ENCODE measurements around the gene BAIAP2L1. TPM values are rescaled to one million over a fixed set of nuclear protein-coding genes. Genes with fewer than 3 reads are reported as not detected.
"Not testable (repeated sequence)": the region's sequence is repeated elsewhere in the genome, so short reads cannot be mapped to it uniquely, and the experiment has no call there.

The BAIAP2L1 gene
- total RNA-seq, 2 experiments from 2014 or later, result 0.65 to 0.68 TPM

DNA sequence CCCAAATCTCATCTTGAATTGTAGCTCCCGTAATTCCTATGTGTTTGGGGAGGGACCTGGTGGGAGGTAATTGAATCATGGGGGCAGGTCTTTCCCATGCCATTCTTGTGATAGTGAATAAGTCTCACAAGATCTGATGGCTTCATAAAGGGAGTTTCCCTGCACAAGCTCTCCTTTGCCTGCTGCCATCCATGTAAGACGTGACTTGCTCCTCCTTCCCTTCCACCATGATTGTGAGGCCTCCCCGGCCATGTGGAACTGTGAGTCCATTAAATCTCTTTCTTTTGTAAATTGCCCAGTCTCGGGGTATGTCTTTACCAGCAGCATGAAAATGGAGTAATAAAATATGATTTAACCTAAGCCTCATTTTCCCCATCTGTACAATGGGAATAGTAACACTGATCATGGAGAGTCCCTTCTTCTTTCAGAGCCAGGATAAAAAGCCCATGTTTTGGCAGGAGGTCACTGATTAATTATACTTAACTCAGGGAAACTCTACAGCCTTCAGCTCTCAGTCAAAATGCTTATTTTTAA is 84.8 kb downstream of the BAIAP2L1 start:
- CTCF ChIA-PET; DNase-seq; H3K36me3 Mint-ChIP-seq (ENCODE audit: low read depth); H3K4me3 Mint-ChIP-seq; H3K9me3 Mint-ChIP-seq; POLR2A ChIA-PET; H3K27me3 Mint-ChIP-seq; H3K27ac Mint-ChIP-seq; H3K4me1 Mint-ChIP-seq: not testable (repeated sequence)

DNA sequence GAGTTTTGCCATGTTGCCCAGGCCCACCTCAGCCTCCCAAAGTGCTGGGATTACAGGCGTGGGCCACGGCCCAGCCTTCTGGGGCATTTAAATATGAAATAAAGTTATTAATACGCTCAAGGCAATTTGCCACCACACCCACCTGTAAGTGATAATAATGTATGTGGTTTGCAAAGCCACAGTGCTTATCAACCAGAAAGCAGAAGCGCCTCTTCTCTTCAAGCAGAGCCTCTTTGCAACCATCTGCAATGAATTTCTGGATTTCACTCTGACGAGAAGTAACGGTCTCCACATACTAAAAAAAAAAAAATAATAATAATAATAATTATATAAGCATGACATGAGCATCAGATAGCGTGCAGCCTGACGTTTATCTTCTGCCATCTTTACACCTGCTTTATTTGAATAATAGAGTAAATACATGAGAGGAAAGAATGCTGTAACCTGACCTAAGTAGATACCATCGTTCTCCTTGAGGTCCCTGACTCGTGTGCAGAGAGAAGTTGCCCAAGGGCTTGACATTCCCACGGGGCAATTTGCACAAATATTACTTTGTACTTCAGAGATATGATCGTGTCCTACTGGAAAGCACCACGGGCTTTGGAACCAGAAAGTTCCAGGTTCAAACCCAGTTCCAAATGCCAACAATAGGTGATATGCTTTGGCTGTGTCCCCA is 85.4 kb downstream of the BAIAP2L1 start:
- CTCF ChIA-PET, result interaction anchor here (0.6 kb wide), 1 partner anchor 295 kb away, joined by 3 read pairs; no protein-coding TSS in a partner anchor
- no peaks in the 10 kb centered on the region for H3K36me3 Mint-ChIP-seq (ENCODE audit: low read depth)
- no peak overlapping the region for H3K4me3 Mint-ChIP-seq
- POLR2A ChIA-PET, result no interaction called here
- no peaks in the 10 kb centered on the region for H3K4me1 Mint-ChIP-seq
- H3K27ac Mint-ChIP-seq, result no peak overlapping the region
- no peaks in the 10 kb centered on the region for H3K27me3 Mint-ChIP-seq
- no peaks in the 10 kb centered on the region for H3K9me3 Mint-ChIP-seq
- DNase-seq, result no peak

DNA sequence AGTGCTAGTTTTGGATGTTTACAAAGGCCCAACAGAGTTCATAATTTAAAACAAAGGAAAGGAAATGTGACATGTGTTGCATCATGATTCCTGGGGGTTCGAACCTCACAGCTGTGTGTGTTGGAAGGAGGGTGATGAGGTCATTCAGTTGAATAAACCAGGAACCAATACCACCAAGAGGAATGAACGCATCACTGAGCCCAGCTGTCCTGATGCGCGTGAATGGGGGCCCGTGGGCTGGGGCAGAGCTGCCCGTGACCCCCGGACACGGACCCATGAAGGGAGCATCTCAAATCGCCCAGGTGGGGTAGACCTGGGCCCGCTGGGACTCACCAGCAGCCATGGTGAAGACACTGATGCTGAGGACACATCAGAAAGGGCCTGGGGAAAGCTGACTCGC is 86.4 kb downstream of the BAIAP2L1 start:
- Mint-ChIP-seq H3K4me1 (no peaks in the 10 kb centered on the region), H3K27ac (no peak overlapping the region), H3K4me3 (no peak overlapping the region), H3K36me3 (ENCODE audit: low read depth) (no peaks in the 10 kb centered on the region), H3K27me3 (no peaks in the 10 kb centered on the region), H3K9me3 (no peaks in the 10 kb centered on the region)
- ChIA-PET POLR2A (no interaction called here), CTCF (interaction anchor here (0.6 kb wide), 1 partner anchor 49 kb away, joined by 4 read pairs; no protein-coding TSS in a partner anchor)
- DNase-seq, result no peak

DNA sequence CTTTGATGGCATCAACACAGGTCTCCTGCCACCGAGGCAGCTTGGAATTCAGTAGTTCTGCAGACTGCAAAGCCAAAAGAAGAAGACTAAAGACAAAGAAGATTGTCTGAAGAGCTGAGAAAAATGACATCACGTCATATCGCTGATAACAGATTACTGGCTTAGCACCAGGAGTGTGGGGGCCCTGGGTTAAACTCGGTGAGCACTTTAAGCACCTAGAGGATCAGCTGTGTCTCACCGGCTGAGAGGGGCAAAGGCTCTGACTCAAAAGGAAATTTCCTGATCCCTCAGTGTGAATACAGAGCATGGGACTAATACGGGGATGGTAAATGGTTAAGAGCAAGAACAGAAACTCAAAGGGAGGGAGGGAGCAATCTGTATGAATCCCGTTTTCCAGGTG is 88.7 kb downstream of the BAIAP2L1 start:
- Mint-ChIP-seq H3K9me3 (no peaks in the 10 kb centered on the region), H3K27ac (no peak overlapping the region), H3K36me3 (ENCODE audit: low read depth) (no peaks in the 10 kb centered on the region), H3K4me3 (no peak overlapping the region), H3K4me1 (no peaks in the 10 kb centered on the region), H3K27me3 (no peaks in the 10 kb centered on the region)
- no peak for DNase-seq
- CTCF ChIA-PET, result no interaction called here
- POLR2A ChIA-PET, result no interaction called here

DNA sequence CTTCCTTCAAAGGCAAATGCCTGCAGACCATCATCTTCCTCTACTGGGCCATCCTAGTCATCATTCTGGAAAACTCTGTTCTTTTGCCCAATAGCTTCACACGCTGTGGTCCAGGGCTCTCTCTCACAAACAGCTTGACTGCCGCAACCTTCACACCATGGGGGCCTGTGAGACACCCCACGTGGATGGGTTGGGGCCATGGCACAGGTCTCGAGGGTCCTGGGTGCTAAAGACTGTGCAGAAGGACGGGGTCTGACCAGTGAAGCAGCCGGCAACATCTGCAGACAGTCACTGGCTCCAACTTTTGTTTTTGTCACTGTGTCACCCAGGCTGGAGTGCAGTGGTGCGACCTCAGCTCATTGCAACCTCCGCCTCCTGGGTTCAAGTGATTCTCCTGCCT is 91.3 kb downstream of the BAIAP2L1 start:
- POLR2A ChIA-PET, result no interaction called here
- DNase-seq, result no peak
- Mint-ChIP-seq H3K27ac (no peak overlapping the region), H3K36me3 (ENCODE audit: low read depth) (no peaks in the 10 kb centered on the region), H3K9me3 (no peaks in the 10 kb centered on the region), H3K27me3 (no peaks in the 10 kb centered on the region), H3K4me1 (no peaks in the 10 kb centered on the region), H3K4me3 (no peak overlapping the region)
- CTCF ChIA-PET, result no interaction called here

DNA sequence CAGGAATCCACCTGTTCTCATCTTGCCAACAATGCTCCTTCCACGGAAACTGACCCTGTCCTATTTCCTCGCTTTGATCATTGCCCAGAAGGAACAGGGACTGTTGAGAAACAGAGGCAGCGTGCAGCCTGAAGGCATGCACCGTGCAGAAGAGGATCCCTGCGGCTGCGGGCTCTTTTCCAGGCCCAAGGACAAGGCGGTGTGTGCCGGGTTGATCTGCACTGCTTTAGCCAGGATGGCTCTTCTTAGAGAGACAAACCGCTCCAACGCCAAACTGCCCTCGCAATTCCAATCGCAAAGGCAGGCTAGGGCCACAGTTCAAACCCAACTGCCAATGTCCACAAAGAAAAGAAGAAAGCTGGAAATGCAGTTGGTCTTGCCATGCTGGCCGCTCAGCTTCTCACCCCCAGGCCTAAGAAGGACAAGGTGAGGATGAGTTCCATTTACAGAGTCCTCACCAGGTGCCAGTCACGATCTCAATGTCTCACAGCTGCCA is 92.9 kb downstream of the BAIAP2L1 start:
- ChIA-PET CTCF (no interaction called here), POLR2A (no interaction called here)
- H3K27ac Mint-ChIP-seq, result no peak overlapping the region
- no peaks in the 10 kb centered on the region for H3K27me3 Mint-ChIP-seq
- no peaks in the 10 kb centered on the region for H3K9me3 Mint-ChIP-seq
- H3K4me3 Mint-ChIP-seq, result no peak overlapping the region
- DNase-seq, result no peak
- H3K36me3 Mint-ChIP-seq (ENCODE audit: low read depth), result no peaks in the 10 kb centered on the region
- no peaks in the 10 kb centered on the region for H3K4me1 Mint-ChIP-seq

DNA sequence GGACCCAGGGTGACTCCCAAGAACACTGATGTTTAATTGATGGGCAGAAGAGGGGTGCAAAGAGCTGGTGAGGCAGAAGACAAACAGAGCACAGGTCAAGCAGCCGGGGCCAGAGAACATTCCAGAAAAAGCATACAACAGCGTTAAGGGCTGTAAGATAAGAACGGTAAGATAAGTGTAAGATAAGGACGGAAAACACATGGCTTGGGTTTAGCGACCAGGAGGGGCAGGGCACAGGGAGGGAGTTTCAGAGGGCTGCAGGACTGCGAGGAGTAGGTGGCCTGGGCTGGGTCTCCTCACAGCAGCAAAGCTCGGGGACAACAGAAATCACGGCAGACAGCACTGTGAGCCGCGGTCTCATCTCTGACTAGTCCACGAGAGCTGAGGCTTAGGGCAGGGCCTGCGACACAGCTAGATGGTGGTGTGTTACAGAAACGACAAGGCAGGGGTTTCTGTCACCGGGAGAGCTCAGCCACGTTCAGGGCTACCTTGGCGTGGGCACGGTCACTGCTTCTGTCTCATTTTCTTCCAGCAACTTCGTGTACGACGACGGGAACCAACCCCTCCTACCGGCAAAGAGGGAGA is 94.8 kb downstream of the BAIAP2L1 start:
- Mint-ChIP-seq H3K27ac (no peak overlapping the region), H3K4me3 (no peak overlapping the region), H3K4me1 (no peaks in the 10 kb centered on the region), H3K27me3 (no peaks in the 10 kb centered on the region), H3K9me3 (no peaks in the 10 kb centered on the region), H3K36me3 (ENCODE audit: low read depth) (no peaks in the 10 kb centered on the region)
- no peak for DNase-seq
- CTCF ChIA-PET, result no interaction called here
- POLR2A ChIA-PET, result no interaction called here

DNA sequence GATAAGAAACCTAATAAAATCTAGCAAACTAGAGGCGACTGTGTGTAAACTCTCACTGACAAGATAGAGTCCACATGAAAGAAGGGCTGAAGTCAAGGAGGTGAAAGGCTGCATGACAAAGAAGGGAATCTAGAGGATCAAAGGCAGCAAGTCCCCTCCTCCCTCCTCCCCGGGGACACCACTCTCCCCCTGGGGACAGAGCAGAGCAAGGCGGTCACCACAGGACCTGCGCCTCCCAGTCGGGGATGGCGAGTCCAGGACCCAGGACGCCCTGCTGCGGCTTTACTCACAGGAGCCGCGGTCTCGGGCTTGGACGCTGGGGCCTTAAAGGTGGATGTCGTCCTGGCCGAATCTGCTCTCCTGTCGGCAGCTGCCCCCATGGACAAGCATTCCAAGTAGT is 97.0 kb downstream of the BAIAP2L1 start:
- no peaks in the 10 kb centered on the region for H3K27me3 Mint-ChIP-seq
- H3K36me3 Mint-ChIP-seq (ENCODE audit: low read depth), result no peaks in the 10 kb centered on the region
- H3K4me1 Mint-ChIP-seq, result no peaks in the 10 kb centered on the region
- no peak for DNase-seq
- ChIA-PET CTCF (no interaction called here), POLR2A (no interaction called here)
- H3K9me3 Mint-ChIP-seq, result no peaks in the 10 kb centered on the region
- H3K27ac Mint-ChIP-seq, result no peak overlapping the region
- H3K4me3 Mint-ChIP-seq, result no peak overlapping the region

DNA sequence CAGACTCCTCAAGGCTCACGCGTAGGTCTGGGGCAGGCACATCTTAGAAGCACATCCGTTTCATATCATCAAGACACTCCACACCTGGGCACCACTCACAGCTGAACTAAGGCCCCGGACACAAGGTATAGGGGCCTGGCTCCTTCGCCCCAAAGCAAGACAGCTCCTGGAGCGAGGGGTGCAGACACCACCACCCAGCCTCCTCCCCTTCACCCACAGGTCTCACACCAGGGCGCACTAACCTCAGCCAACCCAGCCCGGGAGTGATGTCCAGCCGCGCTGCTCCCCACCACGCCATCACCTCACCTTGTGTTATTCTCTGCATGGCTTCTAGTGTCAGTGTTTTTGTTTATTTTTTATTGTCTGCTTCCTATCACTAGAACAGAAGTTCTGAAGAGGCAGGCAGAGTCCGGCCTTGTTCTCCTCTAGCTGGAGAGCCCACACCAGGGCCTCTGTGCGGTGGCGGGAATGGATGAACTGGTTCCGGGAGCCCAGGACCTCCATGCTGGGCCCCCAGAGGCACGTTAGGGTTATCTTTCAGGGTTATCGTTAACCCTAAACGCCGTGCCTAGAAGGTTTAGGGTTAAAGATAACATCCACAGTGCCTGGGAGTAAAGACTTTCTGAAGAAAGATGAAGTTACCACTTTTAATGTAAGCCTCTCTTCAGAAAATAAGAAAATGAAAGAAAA is 97.6 kb downstream of the BAIAP2L1 start:
- no peaks in the 10 kb centered on the region for H3K4me1 Mint-ChIP-seq
- H3K9me3 Mint-ChIP-seq, result no peaks in the 10 kb centered on the region
- H3K36me3 Mint-ChIP-seq (ENCODE audit: low read depth), result no peaks in the 10 kb centered on the region
- no peak for DNase-seq
- CTCF ChIA-PET, result no interaction called here
- no peak overlapping the region for H3K4me3 Mint-ChIP-seq
- H3K27ac Mint-ChIP-seq, result no peak overlapping the region
- POLR2A ChIA-PET, result no interaction called here
- no peaks in the 10 kb centered on the region for H3K27me3 Mint-ChIP-seq

DNA sequence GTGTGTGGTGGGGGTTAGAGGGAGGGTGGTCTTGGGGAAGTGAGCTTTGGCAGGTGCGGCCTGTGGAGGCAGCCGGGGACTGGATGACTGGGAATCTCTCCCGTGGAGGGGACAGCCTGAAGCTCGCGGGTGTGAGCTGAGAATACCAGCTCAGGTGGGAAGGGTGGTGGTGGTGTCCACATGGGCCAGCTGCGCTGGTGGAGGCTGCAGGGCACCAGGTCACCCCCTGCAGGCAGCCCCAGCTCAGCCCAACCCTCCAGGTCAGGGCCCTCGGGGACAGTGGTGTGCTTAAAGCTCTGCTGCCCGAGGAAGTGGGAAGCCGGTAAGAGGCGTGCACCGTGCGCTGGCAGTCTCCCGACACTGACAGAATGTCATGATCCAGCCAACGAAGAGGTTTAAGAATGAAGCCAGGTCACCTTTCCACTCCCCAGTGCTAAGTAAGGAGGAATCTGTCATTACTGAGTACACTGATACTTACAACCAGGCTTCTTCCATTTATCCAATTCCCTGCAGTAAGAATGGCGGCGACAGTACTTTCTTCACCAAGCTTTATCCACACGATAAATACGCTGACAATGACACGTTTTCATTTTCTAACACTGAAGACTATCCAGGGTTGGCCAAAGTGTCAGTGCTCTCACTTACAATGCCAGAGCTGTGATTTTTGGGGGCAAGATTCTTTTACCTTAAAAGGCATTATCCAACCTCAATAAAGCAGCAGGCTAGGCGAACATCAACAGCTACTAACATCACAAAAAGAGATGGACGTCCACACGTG is 99.0 kb downstream of the BAIAP2L1 start:
- POLR2A ChIA-PET, result no interaction called here
- CTCF ChIA-PET, result no interaction called here
- H3K4me3 Mint-ChIP-seq, result no peak overlapping the region

DNA sequence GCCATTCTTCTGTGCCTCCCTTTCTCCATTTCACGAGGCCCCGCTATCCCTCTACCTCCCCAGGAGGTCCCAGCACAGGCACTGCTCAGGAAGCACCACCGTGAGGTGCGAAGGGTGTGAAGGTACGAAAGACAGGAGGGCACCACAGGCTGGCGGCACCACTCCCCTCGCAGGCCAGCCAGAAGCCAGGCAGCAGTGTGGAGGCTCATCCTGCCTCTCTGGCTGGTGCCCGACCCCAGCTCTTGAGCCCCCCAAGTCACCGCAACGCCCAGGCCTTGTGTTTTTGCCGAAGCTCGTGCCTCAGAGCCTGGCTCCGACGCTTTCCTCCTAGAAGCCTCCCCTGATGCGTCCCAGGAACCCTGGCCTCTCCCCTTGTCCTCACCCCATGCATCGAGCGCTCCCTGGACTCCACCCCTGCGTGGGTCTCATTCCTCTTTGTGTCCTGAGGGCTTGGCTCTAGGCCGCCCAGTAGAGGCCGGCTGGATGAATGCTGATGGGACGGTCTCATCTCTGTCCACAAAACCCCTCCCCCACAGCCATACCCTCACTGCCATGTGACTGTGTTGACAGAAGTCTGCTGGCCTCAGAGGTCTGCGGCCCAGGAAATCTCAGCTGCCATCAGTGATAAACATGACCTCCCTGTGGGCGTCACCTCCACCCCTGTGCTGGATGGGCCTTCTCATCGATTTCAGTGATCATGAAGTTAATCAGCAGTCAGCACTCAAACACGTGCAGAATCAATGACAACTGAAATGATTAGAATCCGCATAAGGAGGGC is 100.1 kb downstream of the BAIAP2L1 start:
- Mint-ChIP-seq H3K4me1 (no peaks in the 10 kb centered on the region), H3K27me3 (no peaks in the 10 kb centered on the region)
- CTCF ChIA-PET, result no interaction called here

More for the DNA sequence above, 99.0 kb downstream of the BAIAP2L1 start:
- Mint-ChIP-seq H3K4me1 (no peaks in the 10 kb centered on the region), H3K36me3 (ENCODE audit: low read depth) (no peaks in the 10 kb centered on the region), H3K9me3 (no peaks in the 10 kb centered on the region), H3K27me3 (no peaks in the 10 kb centered on the region), H3K27ac (no peak overlapping the region)
- DNase-seq, result no peak

DNA sequence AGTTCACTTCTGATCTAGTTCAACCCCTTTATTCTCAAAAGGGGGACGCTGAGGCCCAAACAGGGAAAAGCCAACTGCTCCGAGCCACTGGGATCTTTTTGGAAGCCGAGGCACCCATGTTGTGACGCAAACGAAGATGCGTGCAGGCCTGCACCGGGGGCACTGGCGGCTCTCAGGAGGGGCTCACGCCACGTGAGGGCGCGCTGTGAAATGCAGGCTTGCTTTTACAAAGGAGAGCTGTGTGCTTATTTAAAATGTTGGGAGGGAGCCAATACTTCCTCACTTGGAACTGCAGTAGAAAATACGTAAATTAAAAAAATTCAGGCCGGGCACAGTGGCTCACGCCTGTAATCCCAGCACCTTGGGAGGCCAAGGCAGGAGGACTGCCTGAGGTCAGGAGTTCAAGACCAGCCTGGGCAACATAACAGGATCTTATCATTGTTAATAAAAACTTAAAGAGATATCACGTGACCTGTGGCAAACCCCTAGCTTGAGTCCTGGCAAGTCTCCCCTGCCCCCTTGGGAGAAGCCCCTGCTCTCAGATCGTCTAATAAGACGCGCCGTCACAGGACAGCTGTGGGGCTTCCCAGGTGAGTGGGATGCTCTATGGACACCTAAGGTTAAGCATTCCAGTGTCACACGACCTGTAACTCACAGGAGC is 103.1 kb downstream of the BAIAP2L1 start:
- no peak for DNase-seq
- CTCF ChIA-PET, result no interaction called here
- no peaks in the 10 kb centered on the region for H3K27me3 Mint-ChIP-seq
- H3K4me1 Mint-ChIP-seq, result no peaks in the 10 kb centered on the region
- H3K36me3 Mint-ChIP-seq (ENCODE audit: low read depth), result no peaks in the 10 kb centered on the region
- H3K4me3 Mint-ChIP-seq, result no peak overlapping the region
- no peaks in the 10 kb centered on the region for H3K9me3 Mint-ChIP-seq
- POLR2A ChIA-PET, result no interaction called here
- no peak overlapping the region for H3K27ac Mint-ChIP-seq

More for the DNA sequence above, 100.1 kb downstream of the BAIAP2L1 start:
- Mint-ChIP-seq H3K27ac (no peak overlapping the region), H3K36me3 (ENCODE audit: low read depth) (no peaks in the 10 kb centered on the region), H3K9me3 (no peaks in the 10 kb centered on the region), H3K4me3 (no peak overlapping the region)
- no peak for DNase-seq
- POLR2A ChIA-PET, result interaction anchor here (0.5 kb wide), 1 partner anchor 540 kb away, joined by 3 read pairs; no protein-coding TSS in a partner anchor
